Measurements from ENCODE around the gene KCNMA1.
"Not testable (repeated sequence)": the region's sequence is repeated elsewhere in the genome, so short reads cannot be mapped to it uniquely, and the experiment has no call there.

Gene KCNMA1

DNA sequence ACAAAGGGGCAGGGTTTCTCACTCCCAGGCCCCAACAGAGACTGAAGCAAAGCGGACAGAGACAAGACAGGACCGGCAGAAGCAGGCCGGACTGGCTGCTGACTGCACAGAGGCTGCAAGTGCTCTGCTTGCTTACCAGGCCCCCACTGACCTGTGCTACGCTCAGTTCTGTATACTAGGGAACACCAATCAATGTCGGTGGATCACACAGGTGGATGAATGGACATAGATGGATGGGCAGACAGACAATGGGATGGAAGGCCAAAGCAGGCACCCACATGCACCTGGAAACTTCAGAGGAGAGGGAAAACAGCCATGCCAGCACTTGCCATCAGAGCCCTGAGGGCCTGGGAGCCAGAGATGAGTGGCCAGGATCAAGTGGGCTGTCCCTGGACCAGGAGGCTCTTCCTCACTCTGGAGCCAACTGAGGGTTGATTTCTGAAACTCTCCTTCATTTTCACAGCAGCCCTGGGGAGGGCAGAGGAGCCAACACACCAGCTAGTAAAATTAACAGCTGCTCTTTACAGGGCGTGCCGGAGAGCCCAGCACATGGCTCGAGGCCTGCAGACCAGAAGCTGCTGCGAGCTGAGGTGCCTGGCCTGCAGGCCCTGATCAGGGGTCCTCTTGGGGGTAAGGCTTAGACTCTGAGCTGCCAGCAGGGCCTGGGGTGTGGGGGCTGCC is 243.6 kb downstream of the KCNMA1 start:
- peak overlapping the region; percentile 18 for H3K27ac ChIP-seq (ENCODE audit: low read length)
- H3K4me3 ChIP-seq (ENCODE audit: low read length in 2 of 2) = no peak overlapping the region
- no peaks in the 10 kb centered on the region for H3K9me3 ChIP-seq (ENCODE audit: control insufficient read depth in 2 of 2, low read length in 2 of 2)
- H3K27me3 ChIP-seq (ENCODE audit: control insufficient read depth in 1 of 2, insufficient read depth in 2 of 2, low read length in 2 of 2) = no peaks in the 10 kb centered on the region
- H3K4me1 ChIP-seq (ENCODE audit: control insufficient read depth, insufficient read depth, low read length) = peaks cover 54% of the 10 kb centered on the region
- no peaks in the 10 kb centered on the region for H3K36me3 ChIP-seq (ENCODE audit: control insufficient read depth in 2 of 2, insufficient read depth in 2 of 2, low read length in 2 of 2)
- H3K9ac ChIP-seq (ENCODE audit: low read length in 2 of 2) = no peak overlapping the region

GRCh38 chr10:77393411-77393810 is 244.2 kb downstream of the KCNMA1 start:
- H3K36me3 ChIP-seq (ENCODE audit: control insufficient read depth in 2 of 2, insufficient read depth in 2 of 2, low read length in 2 of 2) = no peaks in the 10 kb centered on the region
- no peak overlapping the region for H3K4me3 ChIP-seq (ENCODE audit: low read length in 2 of 2)
- peak overlapping the region; percentile 58 for H3K27ac ChIP-seq (ENCODE audit: low read length)
- H3K9ac ChIP-seq (ENCODE audit: low read length in 2 of 2) = no peak overlapping the region
- peaks cover 58% of the 10 kb centered on the region for H3K4me1 ChIP-seq (ENCODE audit: control insufficient read depth, insufficient read depth, low read length)
- H3K9me3 ChIP-seq (ENCODE audit: control insufficient read depth in 2 of 2, low read length in 2 of 2) = no peaks in the 10 kb centered on the region
- no peaks in the 10 kb centered on the region for H3K27me3 ChIP-seq (ENCODE audit: control insufficient read depth in 1 of 2, insufficient read depth in 2 of 2, low read length in 2 of 2)

DNA sequence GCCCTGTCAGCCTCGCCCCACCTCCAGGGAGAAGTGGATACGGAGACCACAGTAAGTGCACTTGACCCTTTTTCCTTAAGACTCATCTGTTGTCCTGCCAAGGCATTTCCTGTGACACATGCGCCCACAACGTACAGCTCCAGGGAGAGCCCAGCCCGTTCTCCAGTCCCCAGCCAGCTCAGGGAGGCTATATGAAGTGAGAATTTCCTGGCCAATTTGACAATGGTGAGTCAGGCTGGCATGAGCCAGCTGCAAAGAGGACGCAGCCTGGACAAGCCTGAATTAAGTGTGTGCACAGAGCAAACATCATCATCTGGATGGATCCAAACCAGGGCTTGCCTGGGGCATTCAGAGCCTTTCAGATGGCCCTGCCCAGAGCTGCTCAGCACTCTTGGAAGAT is 244.8 kb downstream of the KCNMA1 start:
- Histone ChIP-seq H3K4me1 (ENCODE audit: control insufficient read depth, insufficient read depth, low read length) (peaks cover 59% of the 10 kb centered on the region), H3K9me3 (ENCODE audit: control insufficient read depth in 2 of 2, low read length in 2 of 2) (no peaks in the 10 kb centered on the region), H3K4me3 (ENCODE audit: low read length in 2 of 2) (no peak overlapping the region), H3K27ac (ENCODE audit: low read length) (peak overlapping the region; percentile 58), H3K36me3 (ENCODE audit: control insufficient read depth in 2 of 2, insufficient read depth in 2 of 2, low read length in 2 of 2) (no peaks in the 10 kb centered on the region), H3K27me3 (ENCODE audit: control insufficient read depth in 1 of 2, insufficient read depth in 2 of 2, low read length in 2 of 2) (no peaks in the 10 kb centered on the region), H3K9ac (ENCODE audit: low read length in 2 of 2) (no peak overlapping the region)

GRCh38 chr10:77392236-77392721 is 245.3 kb downstream of the KCNMA1 start:
- H3K27ac ChIP-seq (ENCODE audit: low read length) = peak overlapping the region; percentile 58
- H3K27me3 ChIP-seq (ENCODE audit: control insufficient read depth in 1 of 2, insufficient read depth in 2 of 2, low read length in 2 of 2) = no peaks in the 10 kb centered on the region
- no peak overlapping the region for H3K4me3 ChIP-seq (ENCODE audit: low read length in 2 of 2)
- no peaks in the 10 kb centered on the region for H3K9me3 ChIP-seq (ENCODE audit: control insufficient read depth in 2 of 2, low read length in 2 of 2)
- H3K36me3 ChIP-seq (ENCODE audit: control insufficient read depth in 2 of 2, insufficient read depth in 2 of 2, low read length in 2 of 2) = no peaks in the 10 kb centered on the region
- H3K9ac ChIP-seq (ENCODE audit: low read length in 2 of 2) = no peak overlapping the region
- H3K4me1 ChIP-seq (ENCODE audit: control insufficient read depth, insufficient read depth, low read length) = peaks cover 62% of the 10 kb centered on the region

DNA sequence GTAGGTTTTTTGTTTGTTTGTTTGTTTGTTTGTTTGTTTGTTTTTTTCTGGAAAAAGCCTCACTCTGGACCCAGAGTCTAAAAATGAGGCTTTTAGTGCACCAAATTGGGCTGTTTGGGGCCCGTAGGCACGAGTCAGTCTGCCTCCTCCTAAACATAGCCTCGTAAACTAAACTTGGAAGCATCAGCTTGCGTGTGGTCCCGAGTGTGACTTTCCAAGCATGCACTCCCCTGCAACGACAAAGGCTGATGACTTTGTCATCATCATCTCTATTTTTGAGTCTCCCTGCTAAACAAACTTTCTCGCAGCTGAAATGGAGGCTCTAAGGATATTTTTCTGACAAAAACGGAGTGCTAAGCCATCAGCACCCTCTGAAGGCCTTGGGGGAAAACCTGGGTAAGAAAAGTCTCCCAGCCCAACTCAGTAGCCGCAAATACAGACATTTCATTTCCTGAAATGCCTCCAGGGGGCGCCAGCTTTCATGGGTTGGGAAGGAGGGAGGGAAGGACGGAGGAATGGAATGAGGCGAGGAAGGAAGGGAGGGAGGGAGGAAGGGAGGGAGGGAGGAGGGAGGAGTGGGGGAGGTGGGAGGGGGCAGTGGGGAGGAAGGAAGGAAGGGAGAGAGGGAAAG is 245.9 kb downstream of the KCNMA1 start:
- peak overlapping the region; percentile 50 for H3K27ac ChIP-seq (ENCODE audit: low read length)
- peak overlapping the region; percentile 28 to 42 for H3K9ac ChIP-seq (ENCODE audit: low read length in 2 of 2)
- peak overlapping the region; percentile 8 to 52 for H3K4me3 ChIP-seq (ENCODE audit: low read length in 2 of 2)

GRCh38 chr10:77390481-77390891 is 247.1 kb downstream of the KCNMA1 start:
- H3K4me3 ChIP-seq (ENCODE audit: low read length in 2 of 2) = no peak overlapping the region
- H3K9me3 ChIP-seq (ENCODE audit: control insufficient read depth in 2 of 2, low read length in 2 of 2) = no peaks in the 10 kb centered on the region
- peak overlapping the region; percentile 50 for H3K27ac ChIP-seq (ENCODE audit: low read length)
- H3K27me3 ChIP-seq (ENCODE audit: control insufficient read depth in 1 of 2, insufficient read depth in 2 of 2, low read length in 2 of 2) = no peaks in the 10 kb centered on the region
- peak overlapping the region in 1 of 2 donors; percentile 28 for H3K9ac ChIP-seq (ENCODE audit: low read length in 2 of 2)
- H3K36me3 ChIP-seq (ENCODE audit: control insufficient read depth in 2 of 2, insufficient read depth in 2 of 2, low read length in 2 of 2) = no peaks in the 10 kb centered on the region
- H3K4me1 ChIP-seq (ENCODE audit: control insufficient read depth, insufficient read depth, low read length) = peaks cover 76% of the 10 kb centered on the region

More for the DNA sequence above, 245.9 kb downstream of the KCNMA1 start:
- Histone ChIP-seq H3K9me3 (ENCODE audit: control insufficient read depth in 2 of 2, low read length in 2 of 2) (no peaks in the 10 kb centered on the region), H3K36me3 (ENCODE audit: control insufficient read depth in 2 of 2, insufficient read depth in 2 of 2, low read length in 2 of 2) (no peaks in the 10 kb centered on the region), H3K4me1 (ENCODE audit: control insufficient read depth, insufficient read depth, low read length) (peaks cover 65% of the 10 kb centered on the region), H3K27me3 (ENCODE audit: control insufficient read depth in 1 of 2, insufficient read depth in 2 of 2, low read length in 2 of 2) (no peaks in the 10 kb centered on the region)

DNA sequence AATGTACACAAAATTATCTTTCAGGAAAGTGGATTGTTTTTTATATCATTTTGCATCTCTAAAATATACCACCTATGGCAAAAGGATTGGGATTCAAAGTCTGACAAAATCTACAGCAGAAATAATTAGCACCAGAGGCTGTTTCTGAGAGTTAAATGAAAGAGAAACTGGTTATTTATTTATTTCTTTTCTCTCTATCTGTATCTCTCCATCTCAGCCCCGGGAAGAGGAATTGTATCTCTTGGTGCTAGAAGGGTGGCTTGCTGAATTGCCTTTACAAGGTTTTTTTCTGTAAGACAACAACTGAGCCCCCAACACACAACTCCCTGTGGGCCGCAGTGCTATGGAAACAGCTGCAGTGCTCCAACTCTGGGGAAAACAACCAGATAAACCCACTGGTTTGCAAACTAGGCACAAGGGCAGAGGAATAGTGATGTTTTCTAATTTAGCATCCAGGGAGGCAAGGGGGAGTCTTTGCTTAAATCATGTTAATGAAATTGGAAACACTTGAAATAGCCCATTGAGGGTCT is 249.0 kb downstream of the KCNMA1 start:
- no peak overlapping the region for H3K4me3 ChIP-seq (ENCODE audit: low read length in 2 of 2)
- no peaks in the 10 kb centered on the region for H3K9me3 ChIP-seq (ENCODE audit: control insufficient read depth in 2 of 2, low read length in 2 of 2)
- no peaks in the 10 kb centered on the region for H3K27me3 ChIP-seq (ENCODE audit: control insufficient read depth in 1 of 2, insufficient read depth in 2 of 2, low read length in 2 of 2)
- H3K36me3 ChIP-seq (ENCODE audit: control insufficient read depth in 2 of 2, insufficient read depth in 2 of 2, low read length in 2 of 2) = no peaks in the 10 kb centered on the region
- H3K9ac ChIP-seq (ENCODE audit: low read length in 2 of 2) = no peak overlapping the region
- peak overlapping the region; percentile 46 for H3K27ac ChIP-seq (ENCODE audit: low read length)
- H3K4me1 ChIP-seq (ENCODE audit: control insufficient read depth, insufficient read depth, low read length) = peaks cover 65% of the 10 kb centered on the region

DNA sequence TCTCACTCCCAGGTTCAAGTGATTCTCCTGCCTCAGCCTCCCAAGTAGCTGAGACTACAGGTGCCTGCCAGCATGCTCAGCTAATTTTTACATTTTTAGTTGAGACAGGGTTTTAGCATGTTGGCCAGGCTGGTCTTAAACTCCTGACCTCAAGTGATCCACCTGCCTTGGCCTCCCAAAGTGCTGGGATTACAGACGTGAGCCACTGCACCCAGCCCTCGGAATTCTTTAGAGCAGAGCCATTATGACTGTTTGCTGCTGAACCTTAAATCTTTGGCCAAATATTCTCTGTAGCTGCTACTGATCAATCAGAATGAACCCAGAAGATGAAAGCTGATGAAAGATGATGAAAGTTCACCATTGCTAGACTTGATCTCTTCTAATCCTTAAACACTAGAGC is 249.9 kb downstream of the KCNMA1 start:
- H3K9ac ChIP-seq (ENCODE audit: low read length in 2 of 2); H3K27me3 ChIP-seq (ENCODE audit: control insufficient read depth in 1 of 2, insufficient read depth in 2 of 2, low read length in 2 of 2); H3K36me3 ChIP-seq (ENCODE audit: control insufficient read depth in 2 of 2, insufficient read depth in 2 of 2, low read length in 2 of 2); H3K9me3 ChIP-seq (ENCODE audit: control insufficient read depth in 2 of 2, low read length in 2 of 2); H3K4me3 ChIP-seq (ENCODE audit: low read length in 2 of 2): not testable (repeated sequence)
- peak overlapping the region; percentile 75 for H3K27ac ChIP-seq (ENCODE audit: low read length)
- peaks cover 55% of the 10 kb centered on the region for H3K4me1 ChIP-seq (ENCODE audit: control insufficient read depth, insufficient read depth, low read length)

GRCh38 chr10:77387247-77387646 is 250.4 kb downstream of the KCNMA1 start:
- H3K4me1 ChIP-seq (ENCODE audit: control insufficient read depth, insufficient read depth, low read length) = peaks cover 51% of the 10 kb centered on the region

DNA sequence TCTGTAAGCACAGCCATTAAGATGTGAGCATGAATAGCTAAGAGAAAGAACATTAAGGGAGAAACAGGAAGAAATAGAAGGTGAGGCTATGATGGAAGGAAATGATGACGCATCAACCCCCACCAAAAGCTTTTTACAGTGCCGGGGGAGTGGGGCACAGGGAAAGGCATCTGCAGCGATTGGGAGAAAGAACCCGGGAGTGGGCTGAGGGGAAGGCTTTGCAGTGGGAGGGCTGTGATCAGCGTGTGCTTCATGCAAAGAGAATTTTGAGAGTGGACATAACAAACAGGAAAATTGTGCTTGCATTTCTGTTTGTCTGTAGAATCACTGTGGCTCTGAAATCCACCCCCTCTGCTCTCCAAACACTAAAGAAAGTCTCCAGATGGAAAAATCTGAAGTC is 250.8 kb downstream of the KCNMA1 start:
- Histone ChIP-seq H3K27me3 (ENCODE audit: control insufficient read depth in 1 of 2, insufficient read depth in 2 of 2, low read length in 2 of 2) (no peaks in the 10 kb centered on the region), H3K36me3 (ENCODE audit: control insufficient read depth in 2 of 2, insufficient read depth in 2 of 2, low read length in 2 of 2) (no peaks in the 10 kb centered on the region), H3K4me1 (ENCODE audit: control insufficient read depth, insufficient read depth, low read length) (peaks cover 52% of the 10 kb centered on the region), H3K9me3 (ENCODE audit: control insufficient read depth in 2 of 2, low read length in 2 of 2) (no peaks in the 10 kb centered on the region), H3K27ac (ENCODE audit: low read length) (peak overlapping the region; percentile 75), H3K4me3 (ENCODE audit: low read length in 2 of 2) (peak overlapping the region in 1 of 2 donors; percentile 22), H3K9ac (ENCODE audit: low read length in 2 of 2) (no peak overlapping the region)

More at GRCh38 chr10:77387247-77387646, 250.4 kb downstream of the KCNMA1 start:
- Histone ChIP-seq H3K27me3 (ENCODE audit: control insufficient read depth in 1 of 2, insufficient read depth in 2 of 2, low read length in 2 of 2) (no peaks in the 10 kb centered on the region), H3K27ac (ENCODE audit: low read length) (peak overlapping the region; percentile 75), H3K4me3 (ENCODE audit: low read length in 2 of 2) (no peak overlapping the region), H3K36me3 (ENCODE audit: control insufficient read depth in 2 of 2, insufficient read depth in 2 of 2, low read length in 2 of 2) (no peaks in the 10 kb centered on the region), H3K9ac (ENCODE audit: low read length in 2 of 2) (no peak overlapping the region), H3K9me3 (ENCODE audit: control insufficient read depth in 2 of 2, low read length in 2 of 2) (no peaks in the 10 kb centered on the region)

DNA sequence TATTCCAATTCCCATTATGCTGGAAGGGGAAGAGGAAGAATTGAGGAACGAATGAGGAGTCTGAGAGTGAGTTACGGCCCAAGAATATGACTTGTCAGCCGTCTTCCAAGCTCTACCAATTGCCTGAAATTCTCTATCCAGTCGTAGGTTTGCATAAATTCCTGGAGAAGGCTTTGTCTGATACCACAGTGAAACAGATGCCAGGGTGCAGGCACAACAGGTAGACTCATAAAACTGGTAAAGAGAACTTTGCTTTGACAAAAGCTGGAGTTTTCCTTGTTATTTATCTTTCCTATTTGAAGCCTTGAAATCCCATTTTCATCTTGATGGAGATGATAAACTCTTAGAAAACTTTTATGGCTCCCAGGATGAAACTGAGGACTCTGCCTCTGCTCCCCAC is 251.2 kb downstream of the KCNMA1 start:
- H3K27ac ChIP-seq (ENCODE audit: low read length) = peak overlapping the region; percentile 75
- peaks cover 50% of the 10 kb centered on the region for H3K4me1 ChIP-seq (ENCODE audit: control insufficient read depth, insufficient read depth, low read length)

More for the DNA sequence above, 251.2 kb downstream of the KCNMA1 start:
- no peaks in the 10 kb centered on the region for H3K27me3 ChIP-seq (ENCODE audit: control insufficient read depth in 1 of 2, insufficient read depth in 2 of 2, low read length in 2 of 2)
- H3K4me3 ChIP-seq (ENCODE audit: low read length in 2 of 2) = no peak overlapping the region
- H3K36me3 ChIP-seq (ENCODE audit: control insufficient read depth in 2 of 2, insufficient read depth in 2 of 2, low read length in 2 of 2) = no peaks in the 10 kb centered on the region
- peak overlapping the region in 1 of 2 donors; percentile 6 for H3K9ac ChIP-seq (ENCODE audit: low read length in 2 of 2)
- H3K9me3 ChIP-seq (ENCODE audit: control insufficient read depth in 2 of 2, low read length in 2 of 2) = no peaks in the 10 kb centered on the region
